ENCODE data around the gene OR6S1.
A peak's percentile ranks its signal among the peaks of the same experiment; 100 is the strongest.

Gene OR6S1

GRCh38 chr14:20682127-20682434 is 40.6 kb upstream of the OR6S1 start:
- Histone ChIP-seq H3K36me3 (replicated peaks; ENCODE audit: insufficient read depth, low read length) (no peaks in the 10 kb centered on the region), H3K79me2 (ENCODE audit: low read length) (no peaks in the 10 kb centered on the region), H3K9me2 (replicated peaks; ENCODE audit: insufficient read depth, low read length) (no peaks in the 10 kb centered on the region), H3K9me3 (replicated peaks; ENCODE audit: insufficient read depth, low read length) (no peaks in the 10 kb centered on the region), H3K4me2 (ENCODE audit: low read depth, low read length) (peak overlapping the region; percentile 97), H4K20me1 (ENCODE audit: insufficient read depth, low read length) (no peaks in the 10 kb centered on the region), H2AFZ (ENCODE audit: low read length) (peak overlapping the region; percentile 72), H3K4me3 (ENCODE audit: low read length) (peak overlapping the region; percentile 77), H3K9ac (ENCODE audit: low read length) (peak overlapping the region; percentile 91), H3K27ac (ENCODE audit: low read length) (peak overlapping the region; percentile 99), H3F3A (ENCODE audit: insufficient read depth, low read length) (peaks cover 56% of the 10 kb centered on the region), H3K4me1 (ENCODE audit: low read length) (0 out of 2 replicates have a peak, but pooled peaks cover 5% of the 10 kb centered on the region), H3K27me3 (replicated peaks; ENCODE audit: insufficient read depth, low read length) (no peaks in the 10 kb centered on the region)
- DNase-seq, result no peak
- TF ChIP-seq EZH2phosphoT487 (IDR thresholded peaks at IDR 0.05; ENCODE audit: low read length) (no peak), CTCF (IDR thresholded peaks at IDR 0.05; ENCODE audit: low read length) (no peak), EZH2 (optimal IDR thresholded peaks at IDR 0.05; ENCODE audit: low read depth, low read length) (no peak)

- Histone ChIP-seq H2AFZ (ENCODE audit: low read length) (peak overlapping the region; percentile 72), H3K27ac (ENCODE audit: low read length) (peak overlapping the region; percentile 99), H3K36me3 (replicated peaks; ENCODE audit: insufficient read depth, low read length) (no peaks in the 10 kb centered on the region), H3F3A (ENCODE audit: insufficient read depth, low read length) (peaks cover 56% of the 10 kb centered on the region), H3K9me2 (replicated peaks; ENCODE audit: insufficient read depth, low read length) (no peaks in the 10 kb centered on the region), H3K4me2 (ENCODE audit: low read depth, low read length) (peak overlapping the region; percentile 97), H3K9me3 (replicated peaks; ENCODE audit: insufficient read depth, low read length) (no peaks in the 10 kb centered on the region), H3K4me1 (ENCODE audit: low read length) (0 out of 2 replicates have a peak, but pooled peaks cover 5% of the 10 kb centered on the region), H3K79me2 (ENCODE audit: low read length) (no peaks in the 10 kb centered on the region), H4K20me1 (ENCODE audit: insufficient read depth, low read length) (no peaks in the 10 kb centered on the region), H3K4me3 (ENCODE audit: low read length) (peak overlapping the region; percentile 77), H3K27me3 (replicated peaks; ENCODE audit: insufficient read depth, low read length) (no peaks in the 10 kb centered on the region), H3K9ac (ENCODE audit: low read length) (peak overlapping the region; percentile 91)
- TF ChIP-seq EZH2 (optimal IDR thresholded peaks at IDR 0.05; ENCODE audit: low read depth, low read length) (no peak), EZH2phosphoT487 (IDR thresholded peaks at IDR 0.05; ENCODE audit: low read length) (no peak)
- peak; percentile 73 for DNase-seq
These were observed 40.0 kb upstream of the OR6S1 start for GRCh38 chr14:20681348-20682126.

- Histone ChIP-seq H3K9me3 (replicated peaks; ENCODE audit: insufficient read depth, low read length) (no peaks in the 10 kb centered on the region), H3K4me2 (ENCODE audit: low read depth, low read length) (peak overlapping the region; percentile 97), H4K20me1 (ENCODE audit: insufficient read depth, low read length) (no peaks in the 10 kb centered on the region), H3K79me2 (ENCODE audit: low read length) (no peaks in the 10 kb centered on the region), H3K9me2 (replicated peaks; ENCODE audit: insufficient read depth, low read length) (no peaks in the 10 kb centered on the region), H2AFZ (ENCODE audit: low read length) (peak overlapping the region; percentile 38; the same call in 1 of the 2 replicates), H3K27ac (ENCODE audit: low read length) (peak overlapping the region; percentile 99), H3K36me3 (replicated peaks; ENCODE audit: insufficient read depth, low read length) (no peaks in the 10 kb centered on the region), H3K9ac (ENCODE audit: low read length) (peak overlapping the region; percentile 91; the same call in 1 of the 2 replicates), H3K27me3 (replicated peaks; ENCODE audit: insufficient read depth, low read length) (no peaks in the 10 kb centered on the region), H3F3A (ENCODE audit: insufficient read depth, low read length) (peaks cover 56% of the 10 kb centered on the region), H3K4me3 (ENCODE audit: low read length) (peak overlapping the region; percentile 67), H3K4me1 (ENCODE audit: low read length) (0 out of 2 replicates have a peak, but pooled peaks cover 5% of the 10 kb centered on the region)
- TF ChIP-seq EZH2 (optimal IDR thresholded peaks at IDR 0.05; ENCODE audit: low read depth, low read length), result no peak
- TF ChIP-seq CTCF (IDR thresholded peaks at IDR 0.05; ENCODE audit: low read length), result no peak
- no peak for TF ChIP-seq EZH2phosphoT487 (IDR thresholded peaks at IDR 0.05; ENCODE audit: low read length)
- DNase-seq, result peak; percentile 84
These were observed 39.4 kb upstream of the OR6S1 start for GRCh38 chr14:20680843-20681347.

Data from MM.1S (cell line).